Lung (tissue), 16 donors: Measurements from ENCODE around the gene GFI1B. TPM values are rescaled to one million over a fixed set of nuclear protein-coding genes. Genes with fewer than 3 reads are reported as not detected.

Experiments used
- ATAC-seq: fragments of 200-7000 bp; cut with Tn5 transposase; one replicate; pipeline ENCODE4 v1.9.1; 2020; ENCODE audit warnings: moderate number of reproducible peaks; ENCODE audit not compliant: insufficient read depth, low FRiP score
- DNase-seq, 3 donors: peaks; one replicate each; pipeline ENCODE4 v3.0.0-alpha.2; 2013 to 2017
- H3K27ac ChIP-seq, 2 donors: one replicate each; pipeline ENCODE4 v1.5.1; 2013; ENCODE audit warnings: mild to moderate bottlenecking in 2 of 2, moderate library complexity in 2 of 2, control low read depth in 1 of 2, inconsistent platforms in 1 of 2, low read depth in 1 of 2, low read length in 1 of 2
- H3K27me3 ChIP-seq, 3 donors: one replicate each; pipeline ENCODE4 v1.5.1; 2013; ENCODE audit warnings: low read length in 2 of 3; ENCODE audit not compliant: control insufficient read depth in 3 of 3, insufficient read depth in 3 of 3
- H3K36me3 ChIP-seq, 4 donors: one replicate each; pipeline ENCODE4 v1.5.1; 2013; ENCODE audit warnings: low read length in 4 of 4, mild to moderate bottlenecking in 1 of 4, moderate library complexity in 1 of 4; ENCODE audit not compliant: control insufficient read depth in 4 of 4, insufficient read depth in 4 of 4
- H3K4me1 ChIP-seq, 5 donors: one replicate each; pipeline ENCODE4 v1.5.1; 2013; ENCODE audit warnings: low read length in 5 of 5, mild to moderate bottlenecking in 2 of 5, moderate library complexity in 1 of 5; ENCODE audit not compliant: control insufficient read depth in 5 of 5, insufficient read depth in 5 of 5
- H3K4me3 ChIP-seq: one replicate; pipeline ENCODE4 v1.5.1; 2013; ENCODE audit warnings: mild to moderate bottlenecking, control low read depth, moderate library complexity
- H3K9ac ChIP-seq, 2 donors: one replicate each; pipeline ENCODE4 v1.5.1; 2013; ENCODE audit warnings: low read length in 2 of 2, control low read depth in 1 of 2; ENCODE audit not compliant: insufficient read depth in 1 of 2
- H3K9me3 ChIP-seq, 4 donors: one replicate each; pipeline ENCODE4 v1.5.1; 2013; ENCODE audit warnings: low read length in 3 of 4, mild to moderate bottlenecking in 1 of 4, moderate library complexity in 1 of 4; ENCODE audit not compliant: control insufficient read depth in 4 of 4, insufficient read depth in 3 of 4
- WGBS, 2 donors: extraction: QIAGEN DNeasy Blood & Tissue Kit; methylation state at CpG; one replicate each; pipeline ENCODE4 v1.1.7; 2013; 5-methylcytosine and 5-hydroxymethylcytosine counted together
- long read RNA-seq, 5 donors: transcript quantifications; one replicate each; lab custom pipeline, GENCODE V29; 2026
- polyA plus RNA-seq, 2 donors: library from polyadenylated mRNA; stranded (reverse); fragments of 200-250 nt; gene quantifications; one replicate each; pipeline ENCODE4 v1.2.1, GENCODE V29; 2013
- total RNA-seq, 2 donors: library from RNA; depleted of rRNA in 1 of 2; stranded (reverse); fragments of >200 nt in 1 of 2; gene quantifications; one replicate each; pipeline ENCODE4 v1.2.1, GENCODE V29; 2014 to 2021
- TF ChIP-seq, protein P1 (sequence below): IDR thresholded peaks from 2 replicates; pipeline ENCODE4 v1.5.1; 2012; ENCODE audit warnings: mild to moderate bottlenecking; ENCODE audit errors: control extremely low read depth, extremely low read depth
- donor health status: control.
- donor health status: control.
- donor health status: Bipolar disorder and iron deficiency.
- donor health status: healthy.
- donor health status: DM: yes; HTN: yes; CAD: no.

Gene GFI1B
- 1 to 10 TPM in 1 of 2 donors, under 1 TPM in 1; 0.25 to 1.0 TPM for total RNA-seq
- polyA plus RNA-seq: 1 to 10 TPM in 1 of 2 donors, under 1 TPM in 1; 0.49 to 1.4 TPM
- long read RNA-seq, donor 1, partial matches to known transcripts: 0 of 1 reads
- long read RNA-seq, donor 1, other reads (novel, unspliced or antisense): 0 of 1 reads
- long read RNA-seq, donor 2: 0 reads
- long read RNA-seq, donor 3: 0 reads
- long read RNA-seq, donor 4: 0 reads
- long read RNA-seq, donor 5: 0 reads

GRCh38 chr9:132978451-132979131 is at the start of gene GFI1B:
Gene GFI1B (plus strand): TSS chr9:132978694. CDS start chr9:132986679, 7,985 bp downstream.
- H3K4me1 ChIP-seq: peaks cover 0 to 2% (median 0%) of the 10 kb centered on the region in 5 donors
- no peak within 1 kb of the TSS for H3K27ac ChIP-seq
- no peak within 1 kb of the TSS for H3K4me3 ChIP-seq
- no peaks in the 10 kb centered on the region for H3K36me3 ChIP-seq
- H3K27me3 ChIP-seq: peaks cover 0 to 29% (median 26%) of the 10 kb centered on the region in 3 donors
- DNase-seq (no peak), ATAC-seq (no peak)
- H3K9ac ChIP-seq: no peak within 1 kb of the TSS
- TF ChIP-seq, protein P1, sequence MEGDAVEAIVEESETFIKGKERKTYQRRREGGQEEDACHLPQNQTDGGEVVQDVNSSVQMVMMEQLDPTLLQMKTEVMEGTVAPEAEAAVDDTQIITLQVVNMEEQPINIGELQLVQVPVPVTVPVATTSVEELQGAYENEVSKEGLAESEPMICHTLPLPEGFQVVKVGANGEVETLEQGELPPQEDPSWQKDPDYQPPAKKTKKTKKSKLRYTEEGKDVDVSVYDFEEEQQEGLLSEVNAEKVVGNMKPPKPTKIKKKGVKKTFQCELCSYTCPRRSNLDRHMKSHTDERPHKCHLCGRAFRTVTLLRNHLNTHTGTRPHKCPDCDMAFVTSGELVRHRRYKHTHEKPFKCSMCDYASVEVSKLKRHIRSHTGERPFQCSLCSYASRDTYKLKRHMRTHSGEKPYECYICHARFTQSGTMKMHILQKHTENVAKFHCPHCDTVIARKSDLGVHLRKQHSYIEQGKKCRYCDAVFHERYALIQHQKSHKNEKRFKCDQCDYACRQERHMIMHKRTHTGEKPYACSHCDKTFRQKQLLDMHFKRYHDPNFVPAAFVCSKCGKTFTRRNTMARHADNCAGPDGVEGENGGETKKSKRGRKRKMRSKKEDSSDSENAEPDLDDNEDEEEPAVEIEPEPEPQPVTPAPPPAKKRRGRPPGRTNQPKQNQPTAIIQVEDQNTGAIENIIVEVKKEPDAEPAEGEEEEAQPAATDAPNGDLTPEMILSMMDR: no peak
- no peaks in the 10 kb centered on the region for H3K9me3 ChIP-seq
- WGBS, 2 donors: 9 to 15% methylated on average over 26 of the region's 26 CpGs

- peaks cover 0 to 4% (median 0%) of the 10 kb centered on the region in 5 donors for H3K4me1 ChIP-seq
- peaks cover 7 to 18% (median 16%) of the 10 kb centered on the region in 4 donors for H3K36me3 ChIP-seq
- H3K9ac ChIP-seq: no peak overlapping the region
- H3K27me3 ChIP-seq: no peaks in the 10 kb centered on the region
- DNase-seq (peak in 2 of 3 donors; percentile 18 to 49), ATAC-seq (no peak)
- no peak overlapping the region for H3K4me3 ChIP-seq
- 77 to 90% methylated on average over 9 of the region's 9 CpGs for WGBS, 2 donors
- H3K27ac ChIP-seq: no peak overlapping the region
- TF ChIP-seq, protein P1: no peak
- H3K9me3 ChIP-seq: no peaks in the 10 kb centered on the region
Observed at GRCh38 chr9:132931178-132931735, 47.2 kb upstream of the GFI1B start.

GRCh38 chr9:132935026-132935425 is 43.5 kb upstream of the GFI1B start:
- 91 to 93% methylated on average over 6 of the region's 6 CpGs for WGBS, 2 donors
- Histone ChIP-seq H3K9ac (no peak overlapping the region), H3K9me3 (no peaks in the 10 kb centered on the region), H3K27me3 (no peaks in the 10 kb centered on the region), H3K27ac (no peak overlapping the region), H3K36me3 (peaks cover 0 to 10% (median 5%) of the 10 kb centered on the region in 4 donors), H3K4me3 (no peak overlapping the region), H3K4me1 (peaks cover 0 to 5% (median 0%) of the 10 kb centered on the region in 5 donors)
- TF ChIP-seq, protein P1: no peak
- ATAC-seq: no peak
- DNase-seq: no peak
